ENCODE results near the gene CYP2A13.
"Not testable (repeated sequence)": the region's sequence is repeated elsewhere in the genome, so short reads cannot be mapped to it uniquely, and the experiment has no call there.

The CYP2A13 gene

DNA sequence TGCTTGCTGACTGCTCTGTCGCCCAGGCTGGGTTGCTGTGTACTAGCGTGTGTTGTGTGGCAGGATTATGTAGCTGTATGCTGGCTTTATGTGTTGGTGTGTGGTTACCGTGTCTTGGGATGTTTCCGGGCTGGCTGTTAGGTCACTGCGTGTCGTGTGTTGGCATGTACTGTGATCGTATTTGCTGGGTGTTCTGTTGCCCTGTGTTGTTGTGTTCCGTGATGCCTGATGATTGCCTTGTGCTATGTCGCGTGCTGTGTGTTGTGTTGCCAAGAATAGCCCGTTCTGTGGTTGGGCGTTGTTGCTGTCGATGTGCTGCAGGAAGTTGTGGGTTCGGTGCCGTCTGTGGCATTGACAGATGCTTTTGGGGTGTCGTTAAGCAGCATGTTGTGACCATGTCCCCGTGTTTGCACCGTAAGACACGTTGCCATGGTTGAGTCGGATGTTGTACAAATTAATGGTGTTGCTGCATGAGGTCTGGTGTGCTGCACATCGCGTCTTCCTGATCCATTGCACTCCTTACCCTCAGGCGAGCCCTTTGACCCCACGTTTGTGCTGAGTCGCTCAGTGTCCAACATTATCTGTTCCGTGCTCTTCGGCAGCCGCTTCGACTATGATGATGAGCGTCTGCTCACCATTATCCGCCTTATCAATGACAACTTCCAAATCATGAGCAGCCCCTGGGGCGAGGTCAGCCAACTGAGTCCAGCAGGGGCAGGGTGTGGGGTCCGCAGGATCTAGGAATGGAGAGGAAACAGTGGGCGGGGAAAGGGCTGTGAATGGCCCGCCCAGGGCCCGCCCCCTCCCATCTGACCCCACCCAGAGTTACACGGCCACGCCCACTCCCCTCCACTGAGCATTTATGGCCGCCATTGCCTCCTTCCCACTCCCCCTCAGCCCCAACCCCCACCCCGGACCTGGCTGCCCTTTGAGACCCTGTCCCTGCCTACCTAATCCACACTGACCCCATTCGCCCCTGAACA is 33.0 kb downstream of the CYP2A13 start:
- DNase-seq = peak; percentile 92

DNA sequence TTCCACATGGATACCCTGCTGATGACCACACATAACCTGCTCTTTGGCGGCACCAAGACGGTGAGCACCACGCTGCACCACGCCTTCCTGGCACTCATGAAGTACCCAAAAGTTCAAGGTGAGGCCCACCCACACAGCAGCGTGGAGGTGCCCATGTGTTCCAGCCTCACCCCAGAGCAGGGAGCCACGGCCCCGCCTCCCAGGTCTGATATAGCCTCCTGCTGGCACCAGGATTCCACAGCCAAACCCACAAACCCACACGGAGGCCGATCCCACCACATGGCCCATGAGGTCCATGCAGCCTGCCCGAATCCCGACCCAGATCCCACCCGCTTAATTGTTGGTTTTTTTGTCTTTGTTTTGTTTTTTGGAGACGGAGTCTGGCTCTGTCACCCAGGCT is 34.6 kb downstream of the CYP2A13 start:
- not testable (repeated sequence) for DNase-seq

DNA sequence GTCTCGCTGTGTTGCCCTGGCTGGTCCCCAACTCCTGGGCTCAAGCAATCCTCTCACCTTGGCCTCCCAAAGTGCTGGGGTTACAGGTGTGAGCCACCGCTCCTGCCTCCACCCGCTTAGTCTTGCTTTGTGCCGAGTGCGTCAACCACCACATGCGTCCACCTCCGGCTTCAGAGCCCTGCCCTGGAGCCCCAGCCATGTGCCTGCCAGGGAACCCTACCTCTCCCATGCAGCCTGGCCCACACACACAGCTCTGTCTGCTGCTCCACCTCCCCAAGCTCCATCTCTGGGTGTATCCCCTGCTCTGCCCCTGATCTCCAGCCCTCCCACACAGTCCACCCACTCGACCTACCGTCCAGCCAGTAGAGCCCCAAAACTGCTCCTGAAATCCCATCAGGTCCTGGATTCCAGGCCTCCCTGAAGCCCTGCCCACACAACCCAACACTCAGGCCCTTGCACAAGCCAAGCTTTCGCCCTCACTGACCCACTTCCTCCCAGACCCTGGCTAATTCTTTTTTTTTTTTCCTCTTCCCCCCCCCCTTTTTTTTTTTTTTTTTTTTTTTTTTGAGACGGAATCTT is 35.6 kb downstream of the CYP2A13 start:
- DNase-seq = no peak

DNA sequence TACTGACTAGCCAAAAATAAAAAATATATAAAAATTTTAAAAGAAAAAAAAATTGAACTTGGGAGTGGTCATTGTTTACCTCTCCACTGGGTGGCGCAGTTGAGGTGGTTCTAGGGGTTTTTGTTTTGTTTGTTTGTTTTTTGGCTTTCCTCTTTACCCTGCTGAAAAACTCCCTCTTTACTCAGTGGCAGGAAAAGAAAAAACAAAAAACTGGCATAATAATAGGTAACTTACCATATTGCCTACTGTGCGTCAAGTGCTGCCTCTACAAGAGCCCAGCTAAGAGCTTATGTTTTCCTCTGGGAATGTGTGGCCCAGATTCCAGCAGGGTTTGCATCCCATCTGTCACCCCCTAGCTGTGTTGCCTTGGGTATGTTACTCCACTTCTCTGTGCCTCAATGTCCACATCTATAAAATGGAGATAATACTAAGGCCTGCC is 38.5 kb downstream of the CYP2A13 start:
- peak; percentile 68 for DNase-seq

DNA sequence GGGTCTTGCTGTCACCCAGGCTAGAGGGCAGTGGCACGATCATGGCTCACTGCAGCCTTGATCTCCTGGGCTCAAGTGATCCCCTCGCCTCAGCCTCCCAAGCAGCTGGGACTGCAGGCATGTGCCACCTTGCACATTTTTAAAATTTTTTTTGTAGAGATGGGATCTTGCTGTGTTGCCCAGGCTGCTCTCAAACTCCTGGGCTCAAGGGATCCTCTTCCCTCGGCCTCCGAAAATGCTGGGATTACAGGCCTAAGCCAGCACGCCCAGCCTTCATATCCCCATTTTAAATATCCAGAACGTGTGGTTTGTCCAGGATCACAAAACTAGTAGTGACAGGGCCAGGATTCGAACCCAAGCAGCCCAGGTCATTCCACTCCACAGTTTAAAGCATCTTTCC is 39.1 kb downstream of the CYP2A13 start:
- DNase-seq = not testable (repeated sequence)

DNA sequence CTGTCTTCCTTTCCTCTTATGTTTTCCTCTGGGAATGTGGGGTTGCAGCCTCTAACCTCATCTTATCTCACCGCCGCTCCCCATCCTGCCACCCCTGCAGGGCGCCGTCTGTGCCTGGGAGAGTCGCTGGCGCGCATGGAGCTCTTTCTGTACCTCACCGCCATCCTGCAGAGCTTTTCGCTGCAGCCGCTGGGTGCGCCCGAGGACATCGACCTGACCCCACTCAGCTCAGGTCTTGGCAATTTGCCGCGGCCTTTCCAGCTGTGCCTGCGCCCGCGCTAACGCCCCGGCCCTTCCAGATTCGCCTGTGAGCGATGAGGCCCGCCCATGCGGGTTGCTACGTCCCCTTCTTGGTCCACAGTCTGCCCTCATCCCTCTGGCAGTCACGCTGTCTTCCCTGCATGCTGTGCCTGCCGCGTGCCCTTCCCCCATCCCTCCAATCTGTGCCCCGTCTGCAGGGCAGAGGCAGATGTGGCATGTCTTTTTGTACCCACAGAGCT is 39.6 kb downstream of the CYP2A13 start:
- peak; percentile 88 for DNase-seq

DNA sequence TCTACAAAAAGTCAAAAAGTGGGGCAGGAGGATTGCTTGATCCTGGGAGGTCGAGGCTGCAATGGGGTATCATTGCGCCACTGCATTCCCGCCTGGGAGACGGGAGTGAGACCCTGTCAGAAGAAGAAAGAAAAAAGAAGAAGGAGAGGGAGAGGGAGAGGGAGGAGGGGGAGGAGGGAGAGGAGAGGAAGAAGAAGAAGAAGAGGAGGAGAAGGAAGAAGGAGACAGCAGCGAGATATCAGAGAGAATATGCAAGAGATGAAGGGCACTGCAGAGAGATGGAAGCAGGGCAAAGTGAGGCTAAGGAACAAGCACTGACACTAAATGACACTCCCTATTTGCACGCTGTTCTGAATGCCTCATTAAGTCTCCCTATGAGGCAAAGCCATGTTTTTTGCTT is 40.4 kb downstream of the CYP2A13 start:
- DNase-seq = no peak

DNA sequence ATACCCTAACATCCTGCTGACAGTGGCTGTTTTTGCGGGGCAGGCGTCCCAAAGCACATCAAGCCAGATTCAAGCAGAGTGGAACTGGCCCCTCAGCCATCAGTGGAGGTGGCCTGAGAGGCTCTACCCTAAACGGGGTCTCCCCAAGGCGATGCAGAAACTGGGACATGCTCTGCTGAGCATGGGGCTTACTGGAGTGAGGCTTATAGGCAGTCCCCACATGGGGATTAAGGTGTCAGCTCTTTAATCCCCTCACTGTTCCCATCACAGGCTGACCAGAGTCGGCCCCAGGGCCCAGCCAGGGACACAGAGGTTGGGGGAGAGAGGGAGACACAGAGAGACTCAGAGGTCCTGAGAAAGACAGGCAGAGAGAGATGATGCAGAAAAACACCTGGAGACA is 42.9 kb downstream of the CYP2A13 start:
- DNase-seq = no peak

DNA sequence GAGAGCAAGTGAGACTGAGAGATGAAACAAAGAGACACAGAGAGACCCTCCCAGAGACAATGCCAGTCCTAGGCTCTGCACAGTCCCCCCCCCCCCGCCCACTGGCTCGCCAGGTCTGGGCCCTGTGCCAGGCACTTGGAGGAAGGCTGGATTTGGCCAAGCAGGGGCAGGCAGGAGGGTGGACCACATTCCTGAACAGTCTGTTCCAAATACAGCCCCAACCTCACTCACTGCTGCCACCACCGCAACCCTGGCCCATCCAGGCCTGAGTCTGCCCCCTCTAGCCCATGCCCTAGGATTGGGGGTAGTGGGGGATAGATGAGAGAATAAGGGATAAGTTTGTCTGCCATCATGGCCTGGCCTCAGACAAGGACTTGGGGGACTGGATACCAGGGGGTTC is 45.0 kb downstream of the CYP2A13 start:
- no peak for DNase-seq

DNA sequence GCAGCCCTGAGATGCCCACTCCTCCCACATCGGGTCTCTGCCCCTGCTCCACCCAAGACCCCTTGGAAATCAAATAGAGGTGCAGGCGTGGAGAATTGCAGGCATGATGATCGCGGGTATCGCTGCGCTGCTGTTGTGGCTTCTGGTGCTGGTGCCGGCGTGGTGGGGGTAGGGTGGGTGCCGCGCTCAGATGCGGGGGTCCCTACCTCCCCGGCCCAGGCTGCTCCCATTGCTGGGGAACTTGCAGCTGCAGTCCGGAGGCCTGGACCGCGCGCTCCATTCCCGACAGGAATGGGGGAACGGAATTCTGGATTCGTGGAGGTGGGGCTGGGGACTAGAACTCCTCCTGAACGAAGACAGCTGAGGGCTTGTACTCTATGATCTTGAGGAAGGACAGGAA is 46.4 kb downstream of the CYP2A13 start:
- DNase-seq = no peak

DNA sequence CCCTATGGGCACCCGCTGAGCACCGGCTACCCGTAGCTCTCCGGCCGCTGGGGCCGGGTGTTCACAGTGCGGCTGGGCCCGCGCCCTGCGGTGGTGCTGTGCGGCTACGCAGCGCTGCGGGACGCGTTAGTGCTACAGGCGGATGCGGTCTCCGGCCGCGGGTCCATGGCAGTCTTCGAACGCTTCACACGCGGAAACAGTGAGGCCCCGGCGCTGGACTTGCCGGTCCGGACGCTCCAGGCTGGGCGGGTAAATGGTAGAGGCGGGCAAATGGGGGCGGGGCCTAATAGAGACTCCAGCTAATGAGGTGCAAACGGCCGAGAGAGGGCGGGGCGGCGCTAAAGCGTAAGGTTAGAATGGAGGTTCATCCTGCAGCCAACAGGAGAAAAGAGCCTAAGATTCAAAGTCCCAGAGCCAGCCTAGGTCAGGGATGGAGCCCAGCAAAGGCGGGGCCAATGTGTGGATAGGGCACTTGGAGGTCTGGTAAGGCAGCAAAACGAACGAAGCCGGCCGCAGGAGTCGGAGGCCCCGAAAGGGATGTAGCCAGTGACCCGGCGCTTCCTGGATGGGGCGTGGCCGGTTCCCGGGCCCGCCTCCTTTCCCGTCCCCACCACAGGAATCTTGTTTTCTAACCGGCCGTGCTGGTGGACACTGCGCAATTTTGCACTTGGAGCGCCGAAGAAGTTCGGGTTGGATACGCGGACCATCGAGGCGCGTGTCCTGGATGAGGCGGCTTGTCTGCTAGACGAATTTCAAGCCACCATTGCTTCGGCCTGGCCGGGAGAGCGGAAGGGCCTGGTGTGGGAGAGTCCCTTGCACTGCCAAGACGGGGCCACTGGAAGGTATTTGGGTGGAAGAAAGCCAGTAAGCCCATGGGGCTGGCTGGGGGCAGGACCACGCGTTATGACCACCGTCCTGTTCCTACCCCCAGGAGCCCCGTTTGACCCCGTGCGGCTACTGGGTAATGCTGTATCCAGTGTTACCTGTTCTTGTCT is 47.4 kb downstream of the CYP2A13 start:
- peak; percentile 66 for DNase-seq

DNA sequence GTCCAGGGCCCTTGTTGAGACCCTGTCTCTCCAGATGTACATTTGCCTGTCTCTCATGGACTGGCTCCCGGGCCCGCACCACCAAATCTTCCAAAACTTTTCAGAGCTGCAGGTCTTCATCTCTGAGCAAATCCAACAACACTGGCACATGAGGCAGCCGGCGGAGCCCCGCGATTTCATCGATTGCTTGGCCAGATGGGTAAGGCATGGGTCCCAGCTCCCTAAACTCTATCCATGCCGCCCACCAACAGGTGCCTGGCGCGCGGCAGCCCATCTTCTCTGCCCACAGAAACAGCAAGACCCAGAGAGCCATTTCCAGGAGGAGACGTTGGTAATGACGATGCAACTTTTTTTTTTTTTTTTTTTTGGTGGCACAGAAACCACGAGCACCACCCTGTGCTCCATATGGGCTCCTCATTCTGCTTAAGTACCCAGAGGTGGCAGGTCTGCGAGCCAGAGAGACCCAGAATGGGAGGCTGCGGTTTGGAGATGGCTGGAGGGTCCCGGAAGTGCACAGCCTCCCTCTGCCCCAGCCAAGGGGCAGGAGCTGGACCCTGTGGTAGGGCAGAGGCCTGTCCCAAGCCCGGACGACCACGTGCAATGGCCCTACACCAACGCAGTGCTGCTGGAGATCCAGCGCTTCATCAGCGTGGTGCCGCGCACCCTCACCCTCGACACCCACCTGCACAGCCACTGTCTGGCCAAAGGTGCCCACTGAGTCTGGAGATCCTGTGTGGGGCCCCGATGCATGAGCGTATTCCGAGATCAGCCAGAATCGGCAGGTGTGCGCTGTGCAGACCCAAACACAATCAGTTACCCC is 48.6 kb downstream of the CYP2A13 start:
- no peak for DNase-seq

DNA sequence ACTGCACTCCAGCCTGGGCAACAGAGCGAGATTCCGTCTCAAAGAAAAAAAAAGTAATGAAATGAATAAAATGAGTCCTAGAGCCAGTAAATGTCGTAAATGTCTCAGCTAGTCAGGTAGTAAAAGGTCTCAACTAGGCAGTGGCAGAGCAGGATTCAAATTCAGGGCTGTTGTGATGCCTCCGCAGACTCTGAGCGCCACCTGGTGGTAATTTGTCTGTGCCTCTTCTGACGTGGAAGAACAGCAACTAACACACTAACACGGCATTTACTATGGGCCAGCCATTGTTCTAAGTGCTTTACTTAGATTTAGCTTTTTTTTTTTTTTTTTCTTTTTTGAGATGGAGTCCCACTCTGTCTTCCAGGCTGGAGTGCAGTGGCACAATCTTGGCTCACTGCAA is 56.2 kb downstream of the CYP2A13 start:
- peak; percentile 92 for DNase-seq

Measured in CD4-positive, alpha-beta T cell treated with Interleukin-17A for 1 hour (primary cell).